ENCODE measurements around the gene LGI1.

Gene LGI1

DNA sequence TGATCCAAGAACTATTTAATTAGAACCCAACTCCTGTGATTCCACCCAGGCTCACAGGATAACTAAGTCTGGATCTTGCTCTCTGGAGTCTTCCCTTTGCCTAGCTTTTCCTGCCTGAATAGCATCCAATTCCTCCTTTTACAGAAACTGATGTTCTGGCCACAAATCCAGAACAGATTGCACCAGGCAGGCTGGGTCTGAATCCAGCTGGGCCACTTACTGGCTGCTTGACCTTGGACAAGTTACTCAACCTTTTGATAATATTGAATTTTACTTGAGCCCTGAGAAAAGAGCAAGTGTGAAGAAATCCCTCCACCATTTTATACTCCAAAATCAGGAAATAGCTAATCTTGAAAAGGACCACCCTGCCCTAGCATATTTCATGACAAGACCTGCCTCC, 80.5 kb downstream of the LGI1 start:
- Histone ChIP-seq H3K9ac (ENCODE audit: low read depth, low read length, poor library complexity, severe bottlenecking) (no peak overlapping the region), H3K4me3 (ENCODE audit: low read length, poor library complexity, severe bottlenecking) (no peak overlapping the region), H3K4me2 (ENCODE audit: low read depth, low read length, poor library complexity, severe bottlenecking) (no peak overlapping the region), H3K4me1 (ENCODE audit: insufficient read depth, low read length, poor library complexity, severe bottlenecking) (no peaks in the 10 kb centered on the region), H3K27me3 (ENCODE audit: insufficient read depth, low read length, poor library complexity, severe bottlenecking) (no peaks in the 10 kb centered on the region), H3K79me2 (ENCODE audit: insufficient read depth, low read length) (no peaks in the 10 kb centered on the region), H3F3A (ENCODE audit: low read depth) (no peaks in the 10 kb centered on the region), H3K36me3 (ENCODE audit: insufficient read depth, low read length) (no peaks in the 10 kb centered on the region), H4K20me1 (ENCODE audit: insufficient read depth, low read length, poor library complexity, severe bottlenecking) (no peaks in the 10 kb centered on the region), H3K9me2 (replicated peaks; ENCODE audit: low read depth, low read length) (no peaks in the 10 kb centered on the region), H2AFZ (ENCODE audit: low read length) (no peak overlapping the region), H3K9me3 (ENCODE audit: insufficient read depth, low read depth, low read length) (no peaks in the 10 kb centered on the region; the same call in 1 of the 2 replicates)
- TF ChIP-seq, protein P1, sequence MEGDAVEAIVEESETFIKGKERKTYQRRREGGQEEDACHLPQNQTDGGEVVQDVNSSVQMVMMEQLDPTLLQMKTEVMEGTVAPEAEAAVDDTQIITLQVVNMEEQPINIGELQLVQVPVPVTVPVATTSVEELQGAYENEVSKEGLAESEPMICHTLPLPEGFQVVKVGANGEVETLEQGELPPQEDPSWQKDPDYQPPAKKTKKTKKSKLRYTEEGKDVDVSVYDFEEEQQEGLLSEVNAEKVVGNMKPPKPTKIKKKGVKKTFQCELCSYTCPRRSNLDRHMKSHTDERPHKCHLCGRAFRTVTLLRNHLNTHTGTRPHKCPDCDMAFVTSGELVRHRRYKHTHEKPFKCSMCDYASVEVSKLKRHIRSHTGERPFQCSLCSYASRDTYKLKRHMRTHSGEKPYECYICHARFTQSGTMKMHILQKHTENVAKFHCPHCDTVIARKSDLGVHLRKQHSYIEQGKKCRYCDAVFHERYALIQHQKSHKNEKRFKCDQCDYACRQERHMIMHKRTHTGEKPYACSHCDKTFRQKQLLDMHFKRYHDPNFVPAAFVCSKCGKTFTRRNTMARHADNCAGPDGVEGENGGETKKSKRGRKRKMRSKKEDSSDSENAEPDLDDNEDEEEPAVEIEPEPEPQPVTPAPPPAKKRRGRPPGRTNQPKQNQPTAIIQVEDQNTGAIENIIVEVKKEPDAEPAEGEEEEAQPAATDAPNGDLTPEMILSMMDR (conservative IDR thresholded peaks at IDR 0.05; ENCODE audit: low read length), result no peak
- no peak for TF ChIP-seq EZH2phosphoT487 (IDR thresholded peaks at IDR 0.05; ENCODE audit: borderline replicate concordance)

DNA sequence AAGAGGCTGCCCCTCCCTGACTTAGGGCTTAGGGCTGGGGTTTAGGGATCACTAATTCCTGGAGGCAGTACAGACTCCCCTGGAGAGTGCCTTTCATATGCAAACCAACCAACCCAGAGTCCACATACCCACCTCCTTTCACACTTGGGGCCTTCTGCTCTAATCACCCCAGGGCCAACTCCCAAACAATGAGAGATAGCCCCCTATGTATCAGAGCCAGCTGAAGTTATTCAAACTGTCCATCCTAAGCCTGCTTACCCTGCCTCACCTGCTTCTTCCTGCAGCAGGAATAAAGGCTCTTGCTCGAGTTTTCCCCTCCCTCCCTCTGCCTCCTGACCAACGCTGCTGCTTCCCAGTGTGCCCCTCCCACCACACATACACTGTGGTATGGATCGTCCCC, 84.2 kb downstream of the LGI1 start:
- H3F3A ChIP-seq (ENCODE audit: low read depth), result no peaks in the 10 kb centered on the region
- no peaks in the 10 kb centered on the region; the same call in 1 of the 2 replicates for H3K9me2 ChIP-seq (replicated peaks; ENCODE audit: low read depth, low read length)
- H2AFZ ChIP-seq (ENCODE audit: low read length), result no peak overlapping the region
- no peaks in the 10 kb centered on the region; the same call in 1 of the 2 replicates for H3K9me3 ChIP-seq (ENCODE audit: insufficient read depth, low read depth, low read length)
- H3K36me3 ChIP-seq (ENCODE audit: insufficient read depth, low read length), result no peaks in the 10 kb centered on the region
- no peaks in the 10 kb centered on the region for H3K79me2 ChIP-seq (ENCODE audit: insufficient read depth, low read length)
- no peak overlapping the region for H3K4me3 ChIP-seq (ENCODE audit: low read length, poor library complexity, severe bottlenecking)
- H3K9ac ChIP-seq (ENCODE audit: low read depth, low read length, poor library complexity, severe bottlenecking), result no peak overlapping the region
- no peaks in the 10 kb centered on the region for H4K20me1 ChIP-seq (ENCODE audit: insufficient read depth, low read length, poor library complexity, severe bottlenecking)
- TF ChIP-seq, protein P1 (conservative IDR thresholded peaks at IDR 0.05; ENCODE audit: low read length), result no peak
- TF ChIP-seq EZH2phosphoT487 (IDR thresholded peaks at IDR 0.05; ENCODE audit: borderline replicate concordance), result no peak
- H3K27me3 ChIP-seq (ENCODE audit: insufficient read depth, low read length, poor library complexity, severe bottlenecking), result no peaks in the 10 kb centered on the region
- H3K4me1 ChIP-seq (ENCODE audit: insufficient read depth, low read length, poor library complexity, severe bottlenecking), result no peaks in the 10 kb centered on the region
- H3K4me2 ChIP-seq (ENCODE audit: low read depth, low read length, poor library complexity, severe bottlenecking), result no peak overlapping the region

DNA sequence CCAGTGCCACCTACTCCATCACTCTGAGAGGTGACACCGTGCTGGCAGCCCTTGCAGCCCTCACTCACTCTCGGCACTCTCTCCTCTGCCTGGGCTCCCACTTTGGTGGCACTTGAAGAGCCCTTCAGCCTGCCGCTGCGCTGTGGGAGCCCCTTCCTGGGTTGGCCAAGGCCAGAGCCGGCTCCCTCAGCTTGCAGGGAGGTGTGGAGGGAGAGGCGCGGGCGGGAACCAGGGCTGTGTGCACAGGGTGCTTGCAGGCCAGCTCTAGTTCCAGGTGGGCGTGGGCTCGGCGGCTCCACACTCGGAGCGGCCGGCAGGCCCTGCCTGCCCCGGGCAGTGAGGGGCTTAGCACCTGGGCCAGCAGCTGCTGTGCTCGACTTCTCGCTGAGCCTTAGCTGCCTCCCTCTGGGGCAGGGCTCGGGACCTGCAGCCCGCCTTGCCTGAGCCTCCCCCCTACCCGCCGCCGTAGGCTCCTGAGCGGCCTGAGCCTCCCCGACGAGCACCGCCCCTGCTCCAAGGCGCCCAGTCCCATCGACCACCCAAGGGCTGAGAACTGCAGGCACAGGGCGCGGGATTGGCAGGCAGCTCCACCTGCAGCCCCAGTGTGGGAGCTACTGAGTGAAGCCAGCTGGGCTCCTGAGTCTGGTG, 87.4 kb downstream of the LGI1 start:
- no peaks in the 10 kb centered on the region for H4K20me1 ChIP-seq (ENCODE audit: insufficient read depth, low read length, poor library complexity, severe bottlenecking)
- H3K9ac ChIP-seq (ENCODE audit: low read depth, low read length, poor library complexity, severe bottlenecking), result no peak overlapping the region
- H2AFZ ChIP-seq (ENCODE audit: low read length), result no peak overlapping the region
- H3F3A ChIP-seq (ENCODE audit: low read depth), result no peaks in the 10 kb centered on the region
- H3K4me3 ChIP-seq (ENCODE audit: low read length, poor library complexity, severe bottlenecking), result no peak overlapping the region
- H3K36me3 ChIP-seq (ENCODE audit: insufficient read depth, low read length), result no peaks in the 10 kb centered on the region
- H3K9me3 ChIP-seq (ENCODE audit: insufficient read depth, low read depth, low read length), result no peaks in the 10 kb centered on the region; the same call in 1 of the 2 replicates
- H3K9me2 ChIP-seq (replicated peaks; ENCODE audit: low read depth, low read length), result no peaks in the 10 kb centered on the region; the same call in 1 of the 2 replicates
- H3K79me2 ChIP-seq (ENCODE audit: insufficient read depth, low read length), result no peaks in the 10 kb centered on the region
- no peaks in the 10 kb centered on the region for H3K4me1 ChIP-seq (ENCODE audit: insufficient read depth, low read length, poor library complexity, severe bottlenecking)
- H3K27me3 ChIP-seq (ENCODE audit: insufficient read depth, low read length, poor library complexity, severe bottlenecking), result no peaks in the 10 kb centered on the region
- no peak overlapping the region for H3K4me2 ChIP-seq (ENCODE audit: low read depth, low read length, poor library complexity, severe bottlenecking)
- no peak for TF ChIP-seq EZH2phosphoT487 (IDR thresholded peaks at IDR 0.05; ENCODE audit: borderline replicate concordance)
- TF ChIP-seq, protein P1 (conservative IDR thresholded peaks at IDR 0.05; ENCODE audit: low read length), result no peak
